ENCODE results near the gene LTBP1. TPM values are rescaled to one million over a fixed set of nuclear protein-coding genes. Genes with fewer than 3 reads are reported as not detected.

Gene LTBP1
- total and polyA plus RNA-seq, 2 experiments from 2014 or later = 15.7 to 49.8 TPM

DNA sequence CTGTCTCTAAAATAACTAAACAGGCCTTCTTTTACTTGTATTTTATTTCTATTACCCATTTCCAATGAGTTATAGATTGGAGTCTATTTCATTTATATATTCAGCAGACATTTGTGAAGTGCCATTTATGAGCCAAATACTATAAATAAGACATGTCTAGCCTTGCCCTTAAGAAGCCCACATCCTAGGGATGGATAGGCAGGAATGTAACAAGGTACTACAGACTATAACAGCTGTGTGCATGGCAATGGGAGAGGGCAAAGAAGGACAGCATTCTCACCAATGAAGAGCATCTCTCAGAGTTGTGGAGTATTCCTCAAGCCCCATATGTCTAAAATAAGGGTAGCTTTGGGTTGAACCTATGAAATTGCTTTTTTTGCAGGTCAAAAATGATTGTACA, 367.8 kb downstream of the LTBP1 start:
- no peak overlapping the region for H3K4me2 ChIP-seq
- H3K36me3 ChIP-seq (ENCODE audit: insufficient read depth) = no peaks in the 10 kb centered on the region
- ATAC-seq (no peak), DNase-seq (ENCODE audit: low spot score) (no peak)
- H3K4me3 ChIP-seq = no peak overlapping the region
- H3K27me3 ChIP-seq (ENCODE audit: insufficient read depth) = no peaks in the 10 kb centered on the region
- Mint-ChIP-seq H3K4me1 (no peaks in the 10 kb centered on the region), H3K9me3 (no peaks in the 10 kb centered on the region), H3K27ac (no peak overlapping the region), H3K27me3 (ENCODE audit: insufficient read depth, low read depth, poor library complexity) (no peaks in the 10 kb centered on the region), H3K36me3 (ENCODE audit: low read depth) (no peaks in the 10 kb centered on the region), H3K4me3 (no peak overlapping the region)
- H3K4me1 ChIP-seq (ENCODE audit: insufficient read depth) = no peaks in the 10 kb centered on the region
- no peak for TF ChIP-seq EZH2 (IDR thresholded peaks at IDR 0.05; ENCODE audit: low read depth, unreplicated experiment)
- TF ChIP-seq NANOG (IDR thresholded peaks at IDR 0.05; ENCODE audit: borderline replicate concordance) = no peak
- TF ChIP-seq ZNF114 (CRISPR knock-in tag; IDR thresholded peaks at IDR 0.05) = no peak
- no peak for TF ChIP-seq ZNF462 (CRISPR knock-in tag; IDR thresholded peaks at IDR 0.05)
- H3K9me2 ChIP-seq (ENCODE audit: insufficient read depth) = no peaks in the 10 kb centered on the region
- no peaks in the 10 kb centered on the region for H4K20me1 ChIP-seq (replicated peaks; ENCODE audit: insufficient read depth)
- no peak overlapping the region for H2AFZ ChIP-seq
- H3K27ac ChIP-seq (ENCODE audit: low read depth) = no peak overlapping the region
- no peaks in the 10 kb centered on the region for H3F3A ChIP-seq (replicated peaks; ENCODE audit: low read depth)
- H3K79me2 ChIP-seq (replicated peaks; ENCODE audit: insufficient read depth) = no peaks in the 10 kb centered on the region

DNA sequence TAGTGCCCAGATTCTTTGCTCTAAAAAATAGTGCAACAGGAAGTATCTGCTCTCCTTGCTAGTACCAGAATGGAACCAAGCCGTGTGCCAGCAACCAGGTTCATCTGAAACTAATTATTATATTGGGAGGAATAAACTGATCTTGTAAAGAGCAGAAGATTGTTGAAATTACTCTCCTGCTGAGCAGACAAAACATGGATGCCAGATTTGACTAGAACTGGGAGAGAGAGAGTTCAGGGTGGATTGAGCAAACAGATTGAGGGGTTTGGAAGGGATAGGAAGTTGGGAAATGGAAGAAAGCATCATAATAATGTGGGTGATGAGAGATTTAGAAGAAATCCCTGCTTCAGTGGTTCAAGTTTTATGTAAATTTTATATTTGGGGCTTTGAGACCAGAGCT, 369.6 kb downstream of the LTBP1 start:
- Histone ChIP-seq H2AFZ (no peak overlapping the region), H3K4me3 (no peak overlapping the region), H3K27me3 (ENCODE audit: insufficient read depth) (no peaks in the 10 kb centered on the region), H4K20me1 (replicated peaks; ENCODE audit: insufficient read depth) (no peaks in the 10 kb centered on the region), H3K4me1 (ENCODE audit: insufficient read depth) (no peaks in the 10 kb centered on the region), H3K4me2 (no peak overlapping the region), H3K27ac (ENCODE audit: low read depth) (no peak overlapping the region), H3K79me2 (replicated peaks; ENCODE audit: insufficient read depth) (no peaks in the 10 kb centered on the region), H3F3A (replicated peaks; ENCODE audit: low read depth) (no peaks in the 10 kb centered on the region), H3K9me2 (ENCODE audit: insufficient read depth) (no peaks in the 10 kb centered on the region), H3K36me3 (ENCODE audit: insufficient read depth) (no peaks in the 10 kb centered on the region)
- Mint-ChIP-seq H3K27me3 (ENCODE audit: insufficient read depth, low read depth, poor library complexity) (no peaks in the 10 kb centered on the region), H3K27ac (no peak overlapping the region), H3K4me3 (no peak overlapping the region), H3K36me3 (ENCODE audit: low read depth) (no peaks in the 10 kb centered on the region), H3K4me1 (no peaks in the 10 kb centered on the region), H3K9me3 (no peaks in the 10 kb centered on the region)
- DNase-seq (ENCODE audit: low spot score) (no peak), ATAC-seq (no peak)
- TF ChIP-seq CREB1 (CRISPR knock-in tag; IDR thresholded peaks at IDR 0.05; ENCODE audit: low read depth) (no peak), EZH2phosphoT487 (IDR thresholded peaks at IDR 0.05; ENCODE audit: unreplicated experiment) (no peak), ZNF114 (CRISPR knock-in tag; IDR thresholded peaks at IDR 0.05) (no peak), ZNF331 (CRISPR knock-in tag; IDR thresholded peaks at IDR 0.05; ENCODE audit: low read depth) (no peak)
- TF ChIP-seq, protein P1, sequence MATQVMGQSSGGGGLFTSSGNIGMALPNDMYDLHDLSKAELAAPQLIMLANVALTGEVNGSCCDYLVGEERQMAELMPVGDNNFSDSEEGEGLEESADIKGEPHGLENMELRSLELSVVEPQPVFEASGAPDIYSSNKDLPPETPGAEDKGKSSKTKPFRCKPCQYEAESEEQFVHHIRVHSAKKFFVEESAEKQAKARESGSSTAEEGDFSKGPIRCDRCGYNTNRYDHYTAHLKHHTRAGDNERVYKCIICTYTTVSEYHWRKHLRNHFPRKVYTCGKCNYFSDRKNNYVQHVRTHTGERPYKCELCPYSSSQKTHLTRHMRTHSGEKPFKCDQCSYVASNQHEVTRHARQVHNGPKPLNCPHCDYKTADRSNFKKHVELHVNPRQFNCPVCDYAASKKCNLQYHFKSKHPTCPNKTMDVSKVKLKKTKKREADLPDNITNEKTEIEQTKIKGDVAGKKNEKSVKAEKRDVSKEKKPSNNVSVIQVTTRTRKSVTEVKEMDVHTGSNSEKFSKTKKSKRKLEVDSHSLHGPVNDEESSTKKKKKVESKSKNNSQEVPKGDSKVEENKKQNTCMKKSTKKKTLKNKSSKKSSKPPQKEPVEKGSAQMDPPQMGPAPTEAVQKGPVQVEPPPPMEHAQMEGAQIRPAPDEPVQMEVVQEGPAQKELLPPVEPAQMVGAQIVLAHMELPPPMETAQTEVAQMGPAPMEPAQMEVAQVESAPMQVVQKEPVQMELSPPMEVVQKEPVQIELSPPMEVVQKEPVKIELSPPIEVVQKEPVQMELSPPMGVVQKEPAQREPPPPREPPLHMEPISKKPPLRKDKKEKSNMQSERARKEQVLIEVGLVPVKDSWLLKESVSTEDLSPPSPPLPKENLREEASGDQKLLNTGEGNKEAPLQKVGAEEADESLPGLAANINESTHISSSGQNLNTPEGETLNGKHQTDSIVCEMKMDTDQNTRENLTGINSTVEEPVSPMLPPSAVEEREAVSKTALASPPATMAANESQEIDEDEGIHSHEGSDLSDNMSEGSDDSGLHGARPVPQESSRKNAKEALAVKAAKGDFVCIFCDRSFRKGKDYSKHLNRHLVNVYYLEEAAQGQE (IDR thresholded peaks at IDR 0.05; ENCODE audit: unreplicated experiment) = no peak
- TF ChIP-seq, protein P2, sequence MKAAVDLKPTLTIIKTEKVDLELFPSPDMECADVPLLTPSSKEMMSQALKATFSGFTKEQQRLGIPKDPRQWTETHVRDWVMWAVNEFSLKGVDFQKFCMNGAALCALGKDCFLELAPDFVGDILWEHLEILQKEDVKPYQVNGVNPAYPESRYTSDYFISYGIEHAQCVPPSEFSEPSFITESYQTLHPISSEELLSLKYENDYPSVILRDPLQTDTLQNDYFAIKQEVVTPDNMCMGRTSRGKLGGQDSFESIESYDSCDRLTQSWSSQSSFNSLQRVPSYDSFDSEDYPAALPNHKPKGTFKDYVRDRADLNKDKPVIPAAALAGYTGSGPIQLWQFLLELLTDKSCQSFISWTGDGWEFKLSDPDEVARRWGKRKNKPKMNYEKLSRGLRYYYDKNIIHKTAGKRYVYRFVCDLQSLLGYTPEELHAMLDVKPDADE (IDR thresholded peaks at IDR 0.05) = no peak
- TF ChIP-seq, protein P3, sequence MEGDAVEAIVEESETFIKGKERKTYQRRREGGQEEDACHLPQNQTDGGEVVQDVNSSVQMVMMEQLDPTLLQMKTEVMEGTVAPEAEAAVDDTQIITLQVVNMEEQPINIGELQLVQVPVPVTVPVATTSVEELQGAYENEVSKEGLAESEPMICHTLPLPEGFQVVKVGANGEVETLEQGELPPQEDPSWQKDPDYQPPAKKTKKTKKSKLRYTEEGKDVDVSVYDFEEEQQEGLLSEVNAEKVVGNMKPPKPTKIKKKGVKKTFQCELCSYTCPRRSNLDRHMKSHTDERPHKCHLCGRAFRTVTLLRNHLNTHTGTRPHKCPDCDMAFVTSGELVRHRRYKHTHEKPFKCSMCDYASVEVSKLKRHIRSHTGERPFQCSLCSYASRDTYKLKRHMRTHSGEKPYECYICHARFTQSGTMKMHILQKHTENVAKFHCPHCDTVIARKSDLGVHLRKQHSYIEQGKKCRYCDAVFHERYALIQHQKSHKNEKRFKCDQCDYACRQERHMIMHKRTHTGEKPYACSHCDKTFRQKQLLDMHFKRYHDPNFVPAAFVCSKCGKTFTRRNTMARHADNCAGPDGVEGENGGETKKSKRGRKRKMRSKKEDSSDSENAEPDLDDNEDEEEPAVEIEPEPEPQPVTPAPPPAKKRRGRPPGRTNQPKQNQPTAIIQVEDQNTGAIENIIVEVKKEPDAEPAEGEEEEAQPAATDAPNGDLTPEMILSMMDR (conservative IDR thresholded peaks at IDR 0.05; ENCODE audit: low read depth in 2 of 2) = no peak

All from GM23338 (cell line).